B cell (primary cell): ENCODE data around the gene LNP1.

Experiments
- CTCF ChIP-seq: fragments of 200-600 bp; IDR thresholded peaks from one replicate; pipeline ENCODE4 v1.8.0; 2022; ENCODE audit warnings: antibody characterized with exemption, mild to moderate bottlenecking
- EZH2 ChIP-seq: IDR thresholded peaks from 2 replicates; pipeline ENCODE4 v1.6.1; 2012; ENCODE audit warnings: borderline replicate concordance, low read depth, mild to moderate bottlenecking, moderate library complexity, low read length; ENCODE audit not compliant: insufficient read depth, poor library complexity, severe bottlenecking

GRCh38 chr3:100412912-100413590 lies 11.7 kb downstream of the LNP1 start:
- no peak for TF ChIP-seq CTCF
- TF ChIP-seq EZH2, result no peak
